Mucosa of descending colon (tissue), 3 donors: ENCODE measurements around the gene CD160. TPM values are rescaled to one million over a fixed set of nuclear protein-coding genes. Genes with fewer than 3 reads are reported as not detected.
"Not testable (repeated sequence)": the region's sequence is repeated elsewhere in the genome, so short reads cannot be mapped to it uniquely, and the experiment has no call there.

Experiments used
- ATAC-seq: fragments of 200-7000 bp; cut with Tn5 transposase; one replicate; pipeline ENCODE4 v1.9.1; 2020; ENCODE audit warnings: mild to moderate bottlenecking, moderate library complexity
- DNase-seq, 3 donors: peaks; one replicate each; pipeline ENCODE4 v3.0.0-alpha.2; 2020
- H3K36me3 ChIP-seq: fragments of 200-600 bp; one replicate; pipeline ENCODE4 v1.8.0; 2021; ENCODE audit warnings: low read depth, mild to moderate bottlenecking
- H3K4me1 ChIP-seq: fragments of 200-600 bp; one replicate; pipeline ENCODE4 v1.8.0; 2021; ENCODE audit warnings: low read depth, mild to moderate bottlenecking
- H3K4me3 ChIP-seq: fragments of 200-600 bp; one replicate; pipeline ENCODE4 v1.8.0; 2021; ENCODE audit warnings: mild to moderate bottlenecking
- H3K9me3 ChIP-seq: fragments of 200-600 bp; one replicate; pipeline ENCODE4 v1.8.0; 2021; ENCODE audit warnings: mild to moderate bottlenecking
- intact Hi-C, 2 donors: fragments of 100-400 bp; cut with DNase I in 1 of 2; cut with micrococcal nuclease in 1 of 2; formaldehyde crosslinking; loops; one replicate each; pipeline versions ENCODE4 v1.11.0 to v1.11.1; 2022; cut with DNase I, micrococcal nuclease
- total RNA-seq, 3 donors: library from RNA; stranded (reverse); fragmentation: NEBNext Ultra II Directional in 2 of 3; extraction: Animal tissue kit (Norgen Biotek cat#: 25700) in 2 of 3; gene quantifications; one replicate each; pipeline versions ENCODE4 v1.2.1 to v1.2.4, GENCODE V29; 2021 to 2023
- TF ChIP-seq, protein P1 (sequence below): fragments of 200-600 bp; IDR thresholded peaks from one replicate; pipeline ENCODE4 v1.8.0; 2022; ENCODE audit warnings: antibody characterized with exemption, mild to moderate bottlenecking
- donor health status: DM: no; HTN: no; CAD: no; lungs with moderate emphysema.
- donor health status: DM: no; HTN: no; CAD: no.
- donor health status: DM: no; HTN: yes; CAD: no.

Gene CD160
- total RNA-seq, 3 donors from 2014 or later, result 1.6 to 2.3 (median 1.6) TPM

GRCh38 chr1:145716641-145717345, 2.5 kb upstream of the CD160 start:
- intact Hi-C loops, result no loop called here
- ATAC-seq (no peak), DNase-seq (no peak)
- Histone ChIP-seq H3K4me1 (no peaks in the 10 kb centered on the region), H3K4me3 (no peak overlapping the region), H3K36me3 (no peaks in the 10 kb centered on the region), H3K9me3 (no peaks in the 10 kb centered on the region)
- TF ChIP-seq, protein P1, sequence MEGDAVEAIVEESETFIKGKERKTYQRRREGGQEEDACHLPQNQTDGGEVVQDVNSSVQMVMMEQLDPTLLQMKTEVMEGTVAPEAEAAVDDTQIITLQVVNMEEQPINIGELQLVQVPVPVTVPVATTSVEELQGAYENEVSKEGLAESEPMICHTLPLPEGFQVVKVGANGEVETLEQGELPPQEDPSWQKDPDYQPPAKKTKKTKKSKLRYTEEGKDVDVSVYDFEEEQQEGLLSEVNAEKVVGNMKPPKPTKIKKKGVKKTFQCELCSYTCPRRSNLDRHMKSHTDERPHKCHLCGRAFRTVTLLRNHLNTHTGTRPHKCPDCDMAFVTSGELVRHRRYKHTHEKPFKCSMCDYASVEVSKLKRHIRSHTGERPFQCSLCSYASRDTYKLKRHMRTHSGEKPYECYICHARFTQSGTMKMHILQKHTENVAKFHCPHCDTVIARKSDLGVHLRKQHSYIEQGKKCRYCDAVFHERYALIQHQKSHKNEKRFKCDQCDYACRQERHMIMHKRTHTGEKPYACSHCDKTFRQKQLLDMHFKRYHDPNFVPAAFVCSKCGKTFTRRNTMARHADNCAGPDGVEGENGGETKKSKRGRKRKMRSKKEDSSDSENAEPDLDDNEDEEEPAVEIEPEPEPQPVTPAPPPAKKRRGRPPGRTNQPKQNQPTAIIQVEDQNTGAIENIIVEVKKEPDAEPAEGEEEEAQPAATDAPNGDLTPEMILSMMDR, result no peak

- Histone ChIP-seq H3K4me1 (no peaks in the 10 kb centered on the region), H3K36me3 (no peaks in the 10 kb centered on the region), H3K4me3 (no peak overlapping the region), H3K9me3 (no peaks in the 10 kb centered on the region)
- TF ChIP-seq, protein P1, result no peak
- DNase-seq (no peak), ATAC-seq (peak; percentile 28)
- intact Hi-C loops, result no loop called here
Measured at GRCh38 chr1:145717833-145718232, 1.5 kb upstream of the CD160 start.

- intact Hi-C loops, H3K9me3 ChIP-seq, H3K36me3 ChIP-seq, ATAC-seq, DNase-seq, H3K4me3 ChIP-seq, H3K4me1 ChIP-seq: not testable (repeated sequence)
Measured at GRCh38 chr1:145718465-145718864, 834 bp upstream of the CD160 start.

DNA sequence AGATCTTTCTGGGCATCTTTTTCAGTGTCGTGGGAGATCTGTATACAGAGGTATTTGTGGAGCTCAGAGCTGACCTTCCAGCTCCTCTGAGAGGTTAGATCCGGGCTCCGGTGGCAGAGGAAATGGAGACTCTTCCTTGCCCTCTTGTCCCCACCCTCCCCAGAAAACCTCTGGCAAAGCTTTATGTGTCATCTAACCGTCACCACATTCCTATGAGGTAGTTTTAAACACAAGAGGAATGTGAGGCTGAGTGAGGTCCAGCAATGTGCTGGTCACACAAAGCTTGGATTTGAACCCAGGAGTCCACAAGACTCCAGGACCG, 1.2 kb downstream of the CD160 start:
- Histone ChIP-seq H3K9me3 (no peaks in the 10 kb centered on the region), H3K4me3 (no peak overlapping the region), H3K4me1 (no peaks in the 10 kb centered on the region), H3K36me3 (no peaks in the 10 kb centered on the region)
- no peak for ATAC-seq
- intact Hi-C loops, result no loop called here
- TF ChIP-seq, protein P1, result no peak
- DNase-seq, result no peak

GRCh38 chr1:145720878-145721671, 1.8 kb downstream of the CD160 start:
- peak; percentile 70 to 77 (median 70) for DNase-seq
- intact Hi-C loops, result no loop called here
- peak; percentile 94 for ATAC-seq
- Histone ChIP-seq H3K36me3 (no peaks in the 10 kb centered on the region), H3K4me1 (no peaks in the 10 kb centered on the region), H3K4me3 (no peak overlapping the region), H3K9me3 (no peaks in the 10 kb centered on the region)
- TF ChIP-seq, protein P1, result peak; percentile 91

GRCh38 chr1:145726193-145726592, 6.9 kb downstream of the CD160 start:
- H3K4me1 ChIP-seq, H3K4me3 ChIP-seq, intact Hi-C loops, DNase-seq, ATAC-seq, H3K9me3 ChIP-seq, H3K36me3 ChIP-seq: not testable (repeated sequence)
